Left ventricle myocardium inferior (tissue), 1 donor: Measurements from ENCODE around the gene MFF. TPM values are rescaled to one million over a fixed set of nuclear protein-coding genes. Genes with fewer than 3 reads are reported as not detected.

Experiments
- DNase-seq: peaks from one replicate; pipeline ENCODE4 v3.0.0-alpha.2; 2020
- H3K27ac ChIP-seq: fragments of 200-600 bp; replicated peaks from 2 replicates; pipeline ENCODE4 v1.8.0; 2021
- H3K27me3 ChIP-seq: fragments of 200-600 bp; 2 replicates; pipeline ENCODE4 v1.8.0; 2021; ENCODE audit warnings: low read depth
- H3K36me3 ChIP-seq: fragments of 200-600 bp; 2 replicates; pipeline ENCODE4 v1.8.0; 2021
- H3K4me1 ChIP-seq: fragments of 200-600 bp; 2 replicates; pipeline ENCODE4 v1.8.0; 2021
- H3K4me3 ChIP-seq: fragments of 200-600 bp; 2 replicates; pipeline ENCODE4 v1.8.0; 2021; ENCODE audit warnings: mild to moderate bottlenecking, moderate library complexity
- H3K9me3 ChIP-seq: fragments of 200-600 bp; replicated peaks from 2 replicates; pipeline ENCODE4 v1.8.0; 2021
- CTCF ChIP-seq: fragments of 200-600 bp; IDR thresholded peaks from 2 replicates; pipeline ENCODE4 v1.8.0; 2021; ENCODE audit warnings: antibody characterized with exemption, mild to moderate bottlenecking, borderline replicate concordance
- intact Hi-C: fragments of 100-400 bp; cut with micrococcal nuclease; formaldehyde crosslinking; loops from one replicate; pipeline ENCODE4 v1.11.0; 2022
- total RNA-seq: library from RNA; stranded (reverse); fragmentation: NEBNext Ultra II Directional; extraction: Animal tissue kit (Norgen Biotek cat#: 25700); gene quantifications from one replicate; pipeline ENCODE4 v1.2.1, GENCODE V29; 2021
- donor health status: DM: no; HTN: yes; CAD: no; lungs with severe emphysema.

MFF gene
- total RNA-seq, 1 donor from 2014 or later: 88.0 TPM

DNA sequence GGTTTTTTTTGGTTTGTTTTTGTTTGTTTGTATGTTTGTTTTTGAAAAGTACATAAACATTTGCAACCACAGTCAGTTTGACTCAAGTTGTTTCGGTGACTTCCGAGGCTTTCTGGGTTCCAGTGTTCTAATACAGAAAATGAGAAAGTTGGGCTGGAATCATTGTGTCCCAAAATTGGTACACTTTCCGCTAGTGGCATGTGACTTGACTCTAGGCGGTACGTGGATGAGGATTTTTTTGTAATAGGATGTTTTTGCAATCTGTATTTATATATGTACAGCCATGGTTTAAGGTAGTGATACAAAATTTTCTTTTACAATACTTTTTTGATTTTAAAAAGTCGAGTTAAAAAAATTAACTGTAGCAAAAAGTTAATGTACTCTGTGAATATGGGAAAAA lies 1.7 kb downstream of the MFF start:
- no peak for TF ChIP-seq CTCF
- no peak for DNase-seq
- H3K36me3 ChIP-seq: peaks cover 25% of the 10 kb centered on the region
- H3K27me3 ChIP-seq: no peaks in the 10 kb centered on the region
- H3K27ac ChIP-seq: no peak overlapping the region
- intact Hi-C loops: no loop called here
- peaks cover 5% of the 10 kb centered on the region for H3K9me3 ChIP-seq
- peak overlapping the region; percentile 89 for H3K4me3 ChIP-seq
- peaks cover 35% of the 10 kb centered on the region for H3K4me1 ChIP-seq

DNA sequence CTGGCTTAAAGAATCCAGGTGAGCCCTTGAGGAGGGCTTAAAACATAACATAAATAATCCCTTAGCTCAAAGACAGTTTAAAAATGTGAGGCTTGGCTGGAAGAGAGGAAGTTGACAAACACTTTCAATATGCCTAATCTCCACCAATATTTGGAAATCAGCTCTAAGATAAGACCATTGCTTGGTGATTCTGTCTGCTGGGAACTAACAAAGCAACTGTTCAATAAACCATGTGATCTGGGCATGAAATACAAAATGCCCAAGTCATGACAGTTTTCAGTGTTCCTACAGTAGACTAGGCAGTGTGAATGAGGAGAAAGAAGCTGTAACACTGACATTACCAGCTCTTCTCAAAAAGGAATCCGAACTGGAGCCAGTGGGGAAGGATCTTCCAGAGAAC lies 10.7 kb downstream of the MFF start:
- Histone ChIP-seq H3K4me1 (no peaks in the 10 kb centered on the region), H3K36me3 (peaks cover 75% of the 10 kb centered on the region), H3K4me3 (no peak overlapping the region), H3K9me3 (no peaks in the 10 kb centered on the region), H3K27me3 (no peaks in the 10 kb centered on the region), H3K27ac (no peak overlapping the region)
- intact Hi-C loops: no loop called here
- no peak for DNase-seq
- TF ChIP-seq CTCF: no peak

GRCh38 chr2:227337442-227337841 lies 12.4 kb downstream of the MFF start:
- peaks cover 75% of the 10 kb centered on the region for H3K36me3 ChIP-seq
- intact Hi-C loops: no loop called here
- H3K27ac ChIP-seq: no peak overlapping the region

DNA sequence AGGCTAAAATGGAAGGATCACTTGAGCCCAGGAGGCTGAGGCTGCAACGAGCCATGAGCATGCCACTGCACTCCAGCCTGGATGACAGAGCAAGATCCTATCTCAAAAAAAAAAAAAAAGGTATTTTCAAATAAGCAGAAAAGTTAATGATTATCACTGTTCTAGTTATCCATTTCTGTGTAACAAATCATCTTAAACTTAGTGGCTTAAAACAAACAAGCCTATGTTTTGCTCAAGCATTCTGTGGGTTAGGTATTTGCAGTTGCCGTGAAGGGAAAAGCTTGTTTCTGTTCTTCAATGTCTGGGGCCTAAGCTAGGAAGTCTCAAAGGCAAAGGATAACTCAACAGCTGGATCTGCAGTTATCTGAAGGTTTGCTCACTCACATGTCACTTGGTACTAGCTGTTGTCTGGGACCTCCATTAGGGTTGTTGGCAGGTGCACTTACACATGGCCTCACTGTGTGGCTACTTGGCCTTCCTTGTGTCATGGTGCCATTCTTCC lies 14.1 kb downstream of the MFF start:
- no peak for DNase-seq
- intact Hi-C loops: no loop called here
- H3K4me3 ChIP-seq: no peak overlapping the region
- H3K27me3 ChIP-seq: no peaks in the 10 kb centered on the region
- no peaks in the 10 kb centered on the region for H3K4me1 ChIP-seq
- H3K36me3 ChIP-seq: peaks cover 75% of the 10 kb centered on the region
- TF ChIP-seq CTCF: no peak
- H3K9me3 ChIP-seq: no peaks in the 10 kb centered on the region
- H3K27ac ChIP-seq: no peak overlapping the region

More at GRCh38 chr2:227337442-227337841, 12.4 kb downstream of the MFF start:
- Histone ChIP-seq H3K4me3 (no peak overlapping the region), H3K9me3 (no peaks in the 10 kb centered on the region), H3K27me3 (no peaks in the 10 kb centered on the region), H3K4me1 (no peaks in the 10 kb centered on the region)
- DNase-seq: no peak
- TF ChIP-seq CTCF: no peak

GRCh38 chr2:227340106-227340505 lies 15.1 kb downstream of the MFF start:
- Histone ChIP-seq H3K36me3 (peaks cover 67% of the 10 kb centered on the region), H3K27ac (no peak overlapping the region), H3K4me3 (no peak overlapping the region), H3K27me3 (no peaks in the 10 kb centered on the region), H3K9me3 (no peaks in the 10 kb centered on the region), H3K4me1 (no peaks in the 10 kb centered on the region)
- intact Hi-C loops: no loop called here
- no peak for TF ChIP-seq CTCF
- DNase-seq: no peak
